Body of pancreas (tissue), 4 donors: ENCODE results near the gene DNAAF6.

Experiments
- POLR2A ChIP-seq, 3 donors: fragments of 450-650 bp; IDR thresholded peaks; one replicate each; pipeline ENCODE4 v1.6.1; 2016; ENCODE audit warnings: antibody characterized with exemption in 3 of 3, mild to moderate bottlenecking in 2 of 3
- TF ChIP-seq, protein P1 (sequence below), 7 experiments: fragments of 450-650 bp in 4 of 7; fragments of 200-600 bp in 3 of 7; sonication (generic) in 3 of 7; IDR thresholded peaks; one replicate each; pipeline ENCODE4 v1.5.1; 2016 to 2019; ENCODE audit warnings: antibody characterized with exemption in 7 of 7

DNA sequence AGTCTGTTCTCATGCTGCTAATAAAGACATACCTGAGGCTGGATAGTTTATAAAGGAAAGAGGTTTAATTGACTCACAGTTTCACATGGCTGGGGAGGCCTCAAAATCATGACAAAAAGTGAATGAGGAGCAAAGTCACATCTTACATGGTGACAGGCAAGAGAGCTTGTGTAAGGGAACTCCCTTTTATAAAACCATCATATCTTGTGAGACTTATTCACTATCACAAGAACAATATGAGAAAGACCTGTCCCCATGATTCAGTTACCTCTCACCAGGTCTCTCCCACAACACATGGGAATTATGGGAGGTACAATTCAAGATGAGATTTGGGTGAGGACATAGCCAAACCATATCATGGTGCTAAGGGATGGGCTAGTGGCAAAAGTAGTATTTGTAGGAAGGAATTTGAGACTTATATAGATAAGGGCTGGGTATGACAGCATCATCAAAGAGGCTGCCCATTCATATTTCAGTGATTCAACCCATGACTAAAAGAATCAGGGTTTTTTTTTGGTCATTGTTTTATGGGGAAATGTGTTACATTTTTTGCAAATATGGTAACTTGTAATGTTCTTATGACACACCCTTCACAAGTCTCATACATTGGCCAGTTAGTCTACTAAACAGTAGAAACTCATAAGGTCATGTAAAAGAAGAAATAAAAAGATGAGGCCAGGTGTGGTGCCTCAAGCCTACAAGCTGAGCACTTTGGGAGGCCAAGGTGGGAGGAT is 34.9 kb upstream of the DNAAF6 start:
- TF ChIP-seq, protein P1, sequence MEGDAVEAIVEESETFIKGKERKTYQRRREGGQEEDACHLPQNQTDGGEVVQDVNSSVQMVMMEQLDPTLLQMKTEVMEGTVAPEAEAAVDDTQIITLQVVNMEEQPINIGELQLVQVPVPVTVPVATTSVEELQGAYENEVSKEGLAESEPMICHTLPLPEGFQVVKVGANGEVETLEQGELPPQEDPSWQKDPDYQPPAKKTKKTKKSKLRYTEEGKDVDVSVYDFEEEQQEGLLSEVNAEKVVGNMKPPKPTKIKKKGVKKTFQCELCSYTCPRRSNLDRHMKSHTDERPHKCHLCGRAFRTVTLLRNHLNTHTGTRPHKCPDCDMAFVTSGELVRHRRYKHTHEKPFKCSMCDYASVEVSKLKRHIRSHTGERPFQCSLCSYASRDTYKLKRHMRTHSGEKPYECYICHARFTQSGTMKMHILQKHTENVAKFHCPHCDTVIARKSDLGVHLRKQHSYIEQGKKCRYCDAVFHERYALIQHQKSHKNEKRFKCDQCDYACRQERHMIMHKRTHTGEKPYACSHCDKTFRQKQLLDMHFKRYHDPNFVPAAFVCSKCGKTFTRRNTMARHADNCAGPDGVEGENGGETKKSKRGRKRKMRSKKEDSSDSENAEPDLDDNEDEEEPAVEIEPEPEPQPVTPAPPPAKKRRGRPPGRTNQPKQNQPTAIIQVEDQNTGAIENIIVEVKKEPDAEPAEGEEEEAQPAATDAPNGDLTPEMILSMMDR (IDR thresholded peaks at IDR 0.05), result no peak
- no peak for TF ChIP-seq POLR2A (IDR thresholded peaks at IDR 0.05)
